Inferior parietal cortex (tissue), 1 donor: ENCODE measurements around the gene GOSR1.
A peak's percentile ranks its signal among the peaks of the same experiment; 100 is the strongest.
"Not testable (repeated sequence)": the region's sequence is repeated elsewhere in the genome, so short reads cannot be mapped to it uniquely, and the experiment has no call there.

Experiments used
- DNase-seq: peaks from one replicate; pipeline ENCODE4 v3.0.0-alpha.2; 2016; ENCODE audit errors: extremely low spot score

GOSR1 gene

DNA sequence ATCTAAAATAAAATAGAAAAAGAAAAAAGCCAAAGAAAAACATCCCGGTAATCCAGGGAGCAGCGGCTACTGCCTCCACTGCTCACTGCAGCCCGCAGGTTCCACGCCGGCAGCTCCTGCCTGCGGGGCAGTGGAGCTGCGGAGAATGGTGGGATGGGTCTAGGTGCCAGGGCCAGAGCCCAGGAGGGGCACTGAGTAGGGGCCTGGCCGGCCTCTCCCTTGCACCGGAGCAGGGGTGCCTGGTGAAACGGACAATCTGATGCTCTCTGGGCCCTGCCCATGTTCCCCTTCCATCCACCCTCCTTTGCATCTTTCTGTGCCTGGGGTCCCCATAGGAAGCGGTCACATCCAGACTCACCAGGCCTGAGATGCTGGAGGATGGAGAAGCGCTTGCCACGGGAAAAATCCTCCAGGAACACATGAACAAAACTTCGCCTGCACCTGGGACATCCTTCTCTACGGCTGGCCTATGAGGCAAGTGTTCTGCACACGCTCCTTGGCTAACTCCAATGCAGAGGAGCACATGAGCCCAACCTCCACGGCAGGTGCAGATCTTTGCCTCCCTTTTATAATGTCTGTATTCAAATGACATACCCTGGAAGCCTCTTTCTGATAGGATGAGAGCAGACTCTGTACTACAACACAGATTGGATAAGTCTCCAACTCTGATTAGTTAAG is 98.6 kb downstream of the GOSR1 start:
- DNase-seq, result not testable (repeated sequence)

DNA sequence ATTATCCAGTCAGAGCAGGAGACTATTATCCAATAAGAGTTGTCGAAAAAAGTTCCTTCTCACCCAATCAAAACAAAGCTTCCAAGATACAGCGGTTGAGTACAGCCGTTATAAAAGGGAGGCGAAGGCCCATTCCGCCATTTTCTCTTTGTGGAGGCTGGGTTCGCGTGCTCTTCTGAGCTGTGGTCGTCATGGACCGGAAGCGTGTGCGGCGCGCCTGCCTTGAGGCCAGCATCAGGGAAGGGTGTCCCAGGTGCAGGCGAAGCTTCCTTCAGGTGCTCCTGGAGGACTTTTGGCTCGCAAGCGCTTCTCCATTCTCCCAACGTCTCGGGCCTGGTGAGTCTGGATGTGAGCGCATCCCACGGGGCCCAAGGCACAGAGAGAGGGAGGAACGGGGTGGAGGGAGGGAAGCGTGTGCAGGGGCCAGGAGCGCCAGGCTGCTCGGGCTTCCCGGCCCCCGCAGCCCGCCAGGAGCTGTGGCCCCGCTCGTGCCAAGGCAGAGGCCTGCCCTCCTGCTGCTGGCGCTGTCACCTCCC is 99.2 kb downstream of the GOSR1 start:
- peak; percentile 10 for DNase-seq
